ENCODE results near the gene CREB1.
A peak's percentile ranks its signal among the peaks of the same experiment; 100 is the strongest.
"Not testable (repeated sequence)": the region's sequence is repeated elsewhere in the genome, so short reads cannot be mapped to it uniquely, and the experiment has no call there.

Gene CREB1

DNA sequence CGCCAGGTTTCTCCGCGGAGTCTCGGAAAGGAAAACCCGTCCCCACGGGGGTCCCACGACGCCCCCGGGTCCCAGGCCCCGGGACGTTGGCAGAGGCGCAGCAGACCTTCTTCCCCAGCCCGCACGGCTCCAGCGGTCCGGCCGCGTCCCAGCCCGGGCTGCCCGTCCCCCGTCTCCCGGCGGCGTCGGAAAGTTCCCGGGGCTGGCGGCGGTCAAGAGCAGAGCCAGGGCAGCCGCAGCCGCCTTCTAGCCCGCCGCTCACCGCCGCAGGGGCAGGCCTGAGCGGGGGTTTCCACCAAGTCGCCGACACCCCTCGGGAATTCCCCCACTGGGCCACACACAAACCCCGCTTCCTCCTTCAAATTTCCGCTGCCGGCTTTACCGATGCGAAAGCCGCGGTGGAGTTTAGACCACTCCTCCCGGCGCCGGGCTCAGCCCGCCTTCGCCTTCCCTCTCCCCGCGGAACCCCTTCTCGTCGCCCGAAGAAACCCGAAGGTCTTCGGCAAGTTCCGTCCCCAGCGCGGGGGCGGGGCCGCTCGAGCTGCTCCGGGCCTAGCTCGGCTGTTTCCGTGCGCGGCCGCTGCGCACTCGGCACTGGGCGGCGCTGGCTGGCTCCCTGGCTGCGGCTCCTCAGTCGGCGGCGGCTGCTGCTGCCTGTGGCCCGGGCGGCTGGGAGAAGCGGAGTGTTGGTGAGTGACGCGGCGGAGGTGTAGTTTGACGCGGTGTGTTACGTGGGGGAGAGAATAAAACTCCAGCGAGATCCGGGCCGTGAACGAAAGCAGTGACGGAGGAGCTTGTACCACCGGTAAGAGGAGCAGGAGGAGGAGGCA is at the start of gene CREB1:
TSS of gene CREB1 (plus strand) at position 633 of the 830 bp plus-strand sequence. CDS start 25,674 bp downstream, outside the sequence.
- peak; percentile 99 for DNase-seq

GRCh38 chr2:207480521-207481040 is 49.2 kb upstream of the CREB1 start:
- DNase-seq: no peak

GRCh38 chr2:207481924-207482323 is 47.8 kb upstream of the CREB1 start:
- no peak for DNase-seq

DNA sequence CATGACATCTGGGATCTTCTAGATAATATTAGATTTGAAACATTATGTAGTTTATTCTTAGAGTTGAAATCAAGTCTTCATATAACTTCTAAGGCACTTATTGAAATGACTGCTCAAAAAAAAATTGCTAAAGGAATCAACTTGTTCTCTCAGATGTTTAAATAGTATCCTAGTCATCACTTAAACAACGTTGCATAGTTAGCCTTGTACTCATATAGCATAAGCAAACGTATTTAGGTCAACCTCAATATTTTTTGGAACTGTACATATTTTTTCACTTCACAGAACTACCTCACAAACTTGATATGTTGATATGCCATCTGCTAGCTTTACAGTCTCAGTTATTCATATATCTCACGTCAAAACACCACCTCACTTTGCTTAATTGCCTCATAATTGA is 47.1 kb upstream of the CREB1 start:
- DNase-seq: no peak

DNA sequence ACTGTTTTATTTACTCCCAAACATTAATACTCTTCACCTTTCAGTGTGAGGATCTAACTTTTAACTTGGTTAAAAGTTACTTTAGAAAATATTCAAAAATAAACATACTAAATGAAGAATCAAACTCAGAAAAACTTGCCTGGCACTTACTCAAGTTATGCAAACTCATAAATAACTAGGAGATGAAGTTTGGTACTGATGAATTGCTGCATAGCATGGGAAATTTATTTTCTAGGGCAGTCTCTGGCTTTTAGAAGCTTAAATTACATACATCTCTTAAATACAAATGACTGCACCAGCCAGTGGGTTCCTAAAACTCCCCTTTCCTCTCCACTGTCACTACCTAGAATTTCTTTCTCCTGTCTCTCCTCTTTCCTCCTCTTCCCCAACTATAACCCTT is 46.7 kb upstream of the CREB1 start:
- no peak for DNase-seq

- no peak for DNase-seq
Measured at GRCh38 chr2:207483477-207483876, 46.3 kb upstream of the CREB1 start.

GRCh38 chr2:207484444-207485391 is 45.0 kb upstream of the CREB1 start:
- no peak for DNase-seq

- no peak for DNase-seq
Measured at GRCh38 chr2:207487650-207488311, 42.0 kb upstream of the CREB1 start.

DNA sequence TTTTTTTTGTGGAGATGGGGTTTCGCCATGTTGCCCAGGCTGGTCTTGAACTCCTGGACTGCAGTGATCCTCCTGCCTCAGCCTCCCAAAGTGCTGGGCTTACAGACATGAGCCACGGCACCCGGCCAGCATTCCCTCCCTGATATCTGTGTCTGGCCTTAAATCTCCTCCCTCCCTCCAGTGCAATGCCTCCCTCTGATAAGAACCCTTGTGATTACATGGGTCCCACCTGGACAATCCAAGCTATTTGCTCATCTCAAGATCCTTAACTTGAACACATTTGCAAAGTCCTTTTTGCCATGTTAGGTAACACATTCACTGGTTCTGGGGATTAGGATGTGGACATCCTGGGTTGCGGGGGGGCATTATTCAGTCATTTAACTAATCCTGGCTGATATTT is 40.5 kb upstream of the CREB1 start:
- DNase-seq: no peak

DNA sequence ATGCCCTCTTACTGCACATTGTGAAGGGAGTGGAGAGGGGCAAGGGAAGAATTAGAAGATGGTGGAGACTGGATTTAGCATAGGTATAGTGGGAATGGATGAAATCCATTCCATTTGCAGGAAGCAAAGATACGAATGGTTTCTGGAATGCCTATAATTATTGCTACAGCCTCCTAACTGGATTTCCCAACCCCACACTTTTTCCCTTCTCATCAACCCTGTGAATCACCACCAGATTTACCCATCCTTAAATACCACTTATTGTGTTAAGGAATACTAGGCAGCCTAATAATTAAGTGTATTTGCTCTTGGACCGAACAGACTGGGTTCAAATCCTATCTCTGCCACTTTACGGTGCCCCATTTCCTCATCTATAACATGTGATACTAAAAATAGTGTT is 39.3 kb upstream of the CREB1 start:
- DNase-seq: no peak

DNA sequence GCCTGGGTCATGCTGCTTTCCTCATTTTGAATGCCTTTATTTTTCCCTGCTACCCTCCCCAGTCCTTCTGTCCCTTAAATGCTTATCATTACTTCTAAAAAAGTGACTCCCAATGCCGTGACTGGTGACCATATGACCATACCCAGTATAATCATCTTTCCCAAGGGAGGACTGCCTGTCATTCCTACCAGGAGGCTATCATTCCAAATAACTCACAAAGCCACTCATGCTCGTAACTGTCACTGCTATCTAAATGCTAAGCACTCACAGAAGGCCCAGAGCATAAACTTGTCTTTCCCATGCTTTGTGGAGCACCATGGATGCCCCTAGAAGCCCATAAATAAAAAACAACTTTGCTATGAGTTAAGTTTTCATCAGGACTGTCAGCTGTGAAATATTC is 38.7 kb upstream of the CREB1 start:
- no peak for DNase-seq

GRCh38 chr2:207491956-207492355 is 37.8 kb upstream of the CREB1 start:
- DNase-seq: no peak

- no peak for DNase-seq
Measured at GRCh38 chr2:207492461-207492860, 37.3 kb upstream of the CREB1 start.

DNA sequence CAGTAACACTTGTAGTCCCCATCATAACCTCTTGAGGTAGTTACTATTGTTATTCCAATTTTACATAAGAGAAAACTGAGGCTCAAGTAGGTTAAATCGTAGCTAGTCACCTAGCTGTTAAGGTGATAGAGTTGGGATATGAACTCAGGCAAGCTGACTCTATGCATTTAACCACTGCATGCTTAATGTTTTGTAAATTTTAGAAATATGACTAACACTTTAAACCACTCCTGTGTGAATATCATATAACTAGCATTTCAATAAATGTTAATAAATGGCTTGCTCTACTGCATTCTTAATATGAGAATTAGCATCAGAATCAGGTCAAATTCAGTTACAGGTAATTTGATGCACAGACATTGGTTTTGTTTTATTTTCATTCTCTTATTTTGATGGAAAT is 35.6 kb upstream of the CREB1 start:
- no peak for DNase-seq

DNA sequence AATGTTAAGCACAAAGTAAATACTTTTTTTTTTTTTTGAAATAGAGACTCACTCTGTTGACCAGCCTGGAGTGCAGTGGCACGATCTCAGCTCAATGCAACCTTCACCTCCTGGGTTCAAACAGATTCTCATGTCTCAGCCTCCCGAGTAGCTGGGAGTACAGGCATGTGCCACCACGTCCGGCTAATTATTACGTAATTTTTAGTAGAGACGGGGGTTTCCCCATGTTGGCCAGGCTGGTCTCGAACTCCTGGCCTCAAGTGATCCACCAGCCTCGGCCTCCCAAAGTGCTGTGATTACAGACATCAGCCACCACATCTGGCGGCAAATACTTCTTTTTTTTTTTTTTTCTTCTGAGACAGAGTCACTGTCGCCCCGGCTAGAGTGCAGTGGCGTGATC is 32.8 kb upstream of the CREB1 start:
- DNase-seq: not testable (repeated sequence)

- DNase-seq: no peak
Measured at GRCh38 chr2:207497596-207497995, 32.2 kb upstream of the CREB1 start.

DNA sequence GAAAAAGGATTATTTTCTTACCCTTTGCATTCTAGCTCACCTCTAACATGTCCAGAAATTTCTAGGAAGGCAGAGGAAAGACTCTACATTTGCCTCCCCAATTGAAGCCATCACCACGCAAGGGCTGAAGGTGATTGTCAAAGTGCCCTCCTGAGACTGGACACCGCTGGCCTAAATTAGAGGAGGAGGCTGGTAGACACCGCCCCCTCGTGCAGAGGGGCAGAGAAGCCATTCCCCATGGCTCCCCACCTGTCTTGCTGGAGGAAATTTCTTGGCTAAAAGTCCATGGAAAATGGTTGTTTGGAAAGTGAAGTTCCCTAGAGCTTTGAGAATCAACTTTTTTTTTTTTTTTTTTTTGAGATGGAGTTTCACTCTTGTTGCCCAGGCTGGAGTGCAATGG is 31.3 kb upstream of the CREB1 start:
- no peak for DNase-seq

- DNase-seq: no peak
Measured at GRCh38 chr2:207499114-207499513, 30.6 kb upstream of the CREB1 start.

DNA sequence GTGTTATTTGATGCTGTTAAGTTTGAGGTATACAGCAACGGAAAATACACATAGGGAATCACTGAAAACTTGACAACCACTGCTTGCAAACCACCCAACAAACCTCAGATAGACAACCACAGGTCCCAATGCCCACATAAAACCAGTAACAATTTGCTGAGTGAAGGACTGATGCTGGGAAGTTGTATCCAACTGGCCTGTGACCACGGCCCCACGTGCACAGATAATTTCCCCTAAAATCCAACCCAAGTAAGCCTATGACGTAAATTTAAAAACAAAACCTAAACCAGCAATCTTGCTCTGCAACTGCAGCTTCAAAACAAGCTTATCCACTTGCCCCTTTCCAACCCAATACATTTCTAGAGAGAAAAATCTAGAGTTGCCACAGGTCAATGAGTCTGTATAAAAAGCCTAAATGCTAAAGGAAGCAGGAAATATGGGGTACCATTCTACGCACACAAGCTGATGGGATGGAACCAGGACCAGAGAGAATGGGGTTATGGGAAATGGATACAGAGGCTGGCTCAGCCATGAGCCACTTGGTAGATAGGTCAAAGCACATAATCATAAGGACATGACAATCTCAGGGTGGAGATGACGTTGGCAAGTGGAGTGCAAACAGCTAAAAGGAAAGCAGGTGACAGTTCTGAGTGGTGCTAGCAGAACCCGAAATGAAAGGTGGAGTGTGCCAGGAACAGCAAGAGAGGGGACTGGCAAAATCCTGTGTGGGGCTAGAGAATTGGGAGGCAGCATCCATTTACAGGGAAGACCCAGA is 27.8 kb upstream of the CREB1 start:
- no peak for DNase-seq

- DNase-seq: no peak
Measured at GRCh38 chr2:207502577-207503198, 27.1 kb upstream of the CREB1 start.

DNA sequence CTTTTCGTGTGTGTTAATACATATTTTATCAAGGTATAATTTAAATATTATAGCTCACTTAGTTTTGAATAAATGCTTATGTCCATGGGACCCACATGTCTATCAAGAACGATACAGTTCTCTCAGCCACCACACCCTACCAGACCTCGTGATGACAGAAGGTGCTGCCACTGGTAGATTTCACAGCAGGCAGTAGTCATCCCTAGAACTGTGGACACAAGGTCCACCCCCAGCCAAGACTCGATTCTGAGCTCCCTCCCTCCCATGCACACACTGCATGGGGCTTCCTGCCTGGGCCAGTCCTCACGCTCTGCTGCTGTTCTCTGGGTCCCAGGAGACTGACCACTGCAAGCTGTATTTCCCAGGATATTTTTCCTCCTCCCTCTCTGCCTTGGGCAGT is 26.5 kb upstream of the CREB1 start:
- DNase-seq: no peak
